Measurements from ENCODE around the gene ZCCHC14. TPM values are rescaled to one million over a fixed set of nuclear protein-coding genes. Genes with fewer than 3 reads are reported as not detected.

The ZCCHC14 gene
- total RNA-seq, 2 experiments from 2014 or later, result 4.2 to 5.0 TPM

DNA sequence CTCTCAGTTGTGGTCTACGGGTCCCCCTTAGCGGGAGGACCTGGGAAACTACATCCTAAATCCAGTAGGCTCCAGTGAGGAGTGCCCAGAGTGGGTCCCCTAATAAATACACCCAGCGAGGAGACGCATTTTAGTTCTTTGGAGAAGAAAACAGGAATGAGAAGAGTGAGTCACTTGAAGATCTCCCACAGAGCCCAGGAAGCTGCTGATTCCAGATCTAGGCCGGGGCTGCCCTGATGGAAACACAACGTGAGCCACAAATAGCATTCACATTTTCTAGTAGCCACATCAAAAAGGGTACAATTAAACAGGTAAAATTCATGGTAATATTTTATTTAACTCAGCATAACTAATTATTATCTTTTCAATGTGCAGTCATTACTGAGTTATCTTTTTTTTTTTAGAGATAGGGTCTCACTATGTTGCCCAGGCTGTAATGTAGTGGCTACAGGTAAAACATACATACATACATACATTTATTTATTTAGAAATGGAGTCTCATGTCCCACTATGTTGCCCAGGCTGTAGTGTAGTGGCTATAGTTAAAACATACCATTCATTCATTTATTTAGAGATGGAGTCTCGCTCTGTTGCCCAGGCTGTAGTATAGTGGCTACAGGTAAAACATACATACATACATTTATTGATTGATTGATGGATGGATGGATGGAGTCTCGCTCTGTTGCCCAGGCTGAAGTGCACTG is 130.8 kb downstream of the ZCCHC14 start:
- H3K36me3 Mint-ChIP-seq (ENCODE audit: low read depth), result peaks cover 15% of the 10 kb centered on the region
- DNase-seq, result no peak
- ChIA-PET POLR2A (no interaction called here), CTCF (no interaction called here)
- no peak overlapping the region for H3K4me3 Mint-ChIP-seq
- peaks cover 23% of the 10 kb centered on the region for H3K4me1 Mint-ChIP-seq
- no peaks in the 10 kb centered on the region for H3K27me3 Mint-ChIP-seq
- H3K9me3 Mint-ChIP-seq, result no peaks in the 10 kb centered on the region
- no peak overlapping the region for H3K27ac Mint-ChIP-seq

DNA sequence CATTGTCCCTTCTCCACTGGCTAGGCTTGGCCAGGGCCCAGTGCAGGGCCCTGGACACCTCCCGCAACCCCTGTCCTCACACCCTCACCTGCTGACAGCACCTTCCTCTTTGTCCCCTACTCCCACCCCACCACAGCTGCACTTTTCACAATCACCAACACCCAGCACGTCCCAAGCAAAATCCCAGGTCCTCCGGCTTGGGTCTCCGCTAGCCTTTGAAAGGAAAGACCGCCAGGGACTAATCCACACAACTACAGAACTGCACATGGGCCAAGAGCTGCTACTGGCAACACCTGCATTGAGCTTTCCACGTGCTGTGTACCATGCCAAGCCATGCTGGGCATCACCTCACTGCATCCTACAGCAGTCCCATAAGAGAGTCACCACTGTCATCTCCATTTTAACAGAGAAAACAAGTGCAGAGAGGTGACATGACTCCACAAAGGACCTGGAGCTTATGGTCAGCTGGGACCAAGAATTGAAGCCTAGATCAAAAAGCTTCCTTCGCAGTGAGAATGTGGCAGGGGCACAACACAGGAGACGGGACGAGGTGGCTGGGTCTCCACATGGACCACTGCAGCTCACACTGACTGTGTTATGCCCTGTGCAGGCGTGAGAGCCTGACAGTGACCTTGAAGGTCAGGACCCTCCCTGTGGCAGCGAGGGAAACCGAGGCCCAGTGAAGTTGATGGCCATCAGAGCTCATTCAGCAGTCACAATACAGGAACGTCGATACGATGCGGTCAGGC is 131.8 kb downstream of the ZCCHC14 start:
- ChIA-PET CTCF (interaction anchor here (1.7 kb wide), 1 partner anchor 275 kb away, joined by 4 read pairs; no protein-coding TSS in a partner anchor), POLR2A (interaction anchor here (0.8 kb wide), 1 partner anchor 28 kb away, joined by 3 read pairs; no protein-coding TSS in a partner anchor)
- Mint-ChIP-seq H3K4me1 (peaks cover 23% of the 10 kb centered on the region), H3K36me3 (ENCODE audit: low read depth) (peaks cover 15% of the 10 kb centered on the region), H3K27ac (no peak overlapping the region), H3K4me3 (no peak overlapping the region), H3K27me3 (no peaks in the 10 kb centered on the region), H3K9me3 (no peaks in the 10 kb centered on the region)
- no peak for DNase-seq

GRCh38 chr16:87359121-87359520 is 133.7 kb downstream of the ZCCHC14 start:
- POLR2A ChIA-PET, result no interaction called here

DNA sequence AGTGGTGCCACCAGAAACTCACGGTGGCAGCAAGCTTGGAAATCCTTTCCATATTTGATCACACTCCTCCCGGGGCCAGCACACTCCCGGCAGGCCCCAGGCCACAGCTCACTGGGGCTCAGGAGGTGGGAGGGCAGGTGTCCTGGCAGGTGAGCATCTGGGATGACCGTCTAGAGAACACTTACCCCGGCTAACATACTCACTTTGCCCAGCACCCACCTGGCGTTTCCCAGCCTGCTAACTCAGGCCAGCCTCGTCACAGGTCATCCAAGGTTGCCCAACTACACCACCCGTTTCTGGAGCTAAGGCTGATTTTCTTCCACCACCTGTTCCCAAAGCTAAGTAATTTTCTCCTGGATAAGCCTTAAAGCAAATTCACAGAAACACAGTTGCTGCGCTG is 134.1 kb downstream of the ZCCHC14 start:
- H3K27ac Mint-ChIP-seq, result no peak overlapping the region
- DNase-seq, result no peak
- H3K27me3 Mint-ChIP-seq, result no peaks in the 10 kb centered on the region
- H3K9me3 Mint-ChIP-seq, result no peaks in the 10 kb centered on the region
- POLR2A ChIA-PET, result no interaction called here
- peaks cover 9% of the 10 kb centered on the region for H3K4me1 Mint-ChIP-seq
- CTCF ChIA-PET, result no interaction called here
- H3K36me3 Mint-ChIP-seq (ENCODE audit: low read depth), result peaks cover 15% of the 10 kb centered on the region
- H3K4me3 Mint-ChIP-seq, result no peak overlapping the region

More at GRCh38 chr16:87359121-87359520, 133.7 kb downstream of the ZCCHC14 start:
- CTCF ChIA-PET, result interaction anchor here (1.5 kb wide), 1 partner anchor 10 kb away, joined by 3 read pairs; no protein-coding TSS in a partner anchor
- peaks cover 15% of the 10 kb centered on the region for H3K36me3 Mint-ChIP-seq (ENCODE audit: low read depth)
- H3K27ac Mint-ChIP-seq, result no peak overlapping the region
- DNase-seq, result no peak
- no peak overlapping the region for H3K4me3 Mint-ChIP-seq
- H3K27me3 Mint-ChIP-seq, result no peaks in the 10 kb centered on the region
- H3K4me1 Mint-ChIP-seq, result peaks cover 11% of the 10 kb centered on the region
- no peaks in the 10 kb centered on the region for H3K9me3 Mint-ChIP-seq

GRCh38 chr16:87358250-87358649 is 134.6 kb downstream of the ZCCHC14 start:
- Mint-ChIP-seq H3K27me3 (no peaks in the 10 kb centered on the region), H3K4me1 (peaks cover 5% of the 10 kb centered on the region), H3K9me3 (no peaks in the 10 kb centered on the region), H3K36me3 (ENCODE audit: low read depth) (peaks cover 11% of the 10 kb centered on the region), H3K27ac (no peak overlapping the region), H3K4me3 (no peak overlapping the region)
- POLR2A ChIA-PET, result no interaction called here
- CTCF ChIA-PET, result no interaction called here
- DNase-seq, result no peak

DNA sequence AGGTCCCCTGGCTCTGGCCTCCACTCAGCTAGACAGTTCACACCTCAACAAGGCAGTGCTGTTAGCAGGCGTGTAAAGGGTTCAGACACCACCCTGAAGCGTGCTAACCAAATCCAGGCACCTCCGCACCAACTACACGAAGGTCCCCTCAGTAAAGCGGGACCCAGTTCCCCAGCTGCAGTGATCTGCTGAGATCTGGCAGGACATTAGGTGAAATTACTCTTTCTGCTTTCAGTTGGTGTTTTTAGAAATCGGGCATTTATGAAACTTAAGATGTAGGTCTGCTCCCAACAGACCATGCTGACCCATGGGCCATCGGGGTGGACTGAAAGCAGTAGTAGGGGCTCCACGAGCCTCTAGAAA is 136.4 kb downstream of the ZCCHC14 start:
- Mint-ChIP-seq H3K9me3 (no peaks in the 10 kb centered on the region), H3K36me3 (ENCODE audit: low read depth) (peaks cover 11% of the 10 kb centered on the region), H3K27me3 (no peaks in the 10 kb centered on the region), H3K4me3 (no peak overlapping the region), H3K4me1 (peaks cover 5% of the 10 kb centered on the region), H3K27ac (no peak overlapping the region)
- DNase-seq, result no peak
- POLR2A ChIA-PET, result interaction anchor here (1.7 kb wide), 1 partner anchor 32 kb away, joined by 5 read pairs; no protein-coding TSS in a partner anchor
- CTCF ChIA-PET, result no interaction called here

Other genes starting within 250 kb of the ZCCHC14 start
- gene C16orf95, start 175.6 kb downstream of the ZCCHC14 start, total RNA-seq, result 1 to 10 TPM; 8.6 to 9.6 TPM
- gene FBXO31, start 109.2 kb downstream of the ZCCHC14 start, total RNA-seq, result 10 to 100 TPM; 28.8 to 29.0 TPM
- 10 to 100 TPM; 77.1 to 78.2 TPM for gene MAP1LC3B, start 100.7 kb downstream of the ZCCHC14 start, total RNA-seq
- gene JPH3, start 109.5 kb upstream of the ZCCHC14 start, total RNA-seq, result not detected